Measurements from ENCODE around the gene ARMC6.

ARMC6 gene

DNA sequence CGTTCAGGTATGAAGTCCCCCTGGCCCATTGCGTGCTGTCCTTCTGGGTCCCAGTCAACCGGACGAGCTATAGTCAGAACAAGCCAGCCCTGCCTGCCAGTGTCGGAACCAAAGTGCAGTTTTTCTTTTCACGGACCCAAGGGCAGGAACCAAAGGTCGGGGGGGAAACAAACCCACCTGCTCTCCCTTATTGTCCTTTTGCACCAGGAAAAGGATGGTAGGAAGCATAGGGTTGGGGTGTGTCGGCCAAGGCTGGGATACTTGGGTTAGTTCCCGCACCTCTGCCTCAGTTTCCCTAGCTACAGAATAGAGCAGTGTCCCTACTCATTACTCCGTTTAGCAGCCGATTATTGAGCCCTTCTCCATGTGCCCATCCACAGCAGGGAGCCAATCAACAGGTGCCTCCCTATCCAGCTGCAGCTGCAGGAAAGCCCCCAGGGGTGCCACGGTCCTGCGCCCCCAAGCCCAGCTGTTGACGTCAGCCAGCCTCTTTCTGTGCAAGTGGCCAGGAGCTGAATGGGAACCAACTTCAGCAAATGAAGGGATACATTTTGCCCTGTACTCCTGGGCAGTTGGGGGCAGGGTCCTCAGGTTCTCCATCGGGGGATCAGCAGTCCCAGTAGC lies 21.0 kb downstream of the ARMC6 start:
- no peak for DNase-seq (ENCODE audit: low read depth, low spot score)

DNA sequence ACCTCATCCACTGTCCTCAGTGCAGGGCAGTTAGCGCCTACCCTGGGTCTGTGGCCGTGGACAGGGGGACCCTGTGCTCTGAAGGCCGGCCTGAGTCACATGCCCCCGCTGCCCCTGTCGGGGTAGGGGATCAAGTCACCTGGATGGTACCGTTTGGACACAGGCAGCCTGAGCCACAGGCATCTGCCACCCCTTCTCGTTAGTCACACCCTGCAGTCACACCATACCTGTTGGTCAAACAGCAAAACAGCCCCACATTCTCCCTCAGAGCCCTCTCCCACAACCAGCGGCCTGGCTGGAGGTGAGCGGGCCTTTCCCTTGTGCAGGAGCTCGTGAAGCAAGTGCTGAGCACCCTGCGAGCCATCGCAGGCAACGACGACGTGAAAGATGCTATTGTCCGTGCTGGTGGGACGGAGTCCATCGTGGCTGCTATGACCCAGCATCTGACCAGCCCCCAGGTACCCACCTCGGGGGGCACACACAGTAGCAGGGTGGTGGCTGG lies 21.6 kb downstream of the ARMC6 start:
- DNase-seq (ENCODE audit: low read depth, low spot score): no peak

DNA sequence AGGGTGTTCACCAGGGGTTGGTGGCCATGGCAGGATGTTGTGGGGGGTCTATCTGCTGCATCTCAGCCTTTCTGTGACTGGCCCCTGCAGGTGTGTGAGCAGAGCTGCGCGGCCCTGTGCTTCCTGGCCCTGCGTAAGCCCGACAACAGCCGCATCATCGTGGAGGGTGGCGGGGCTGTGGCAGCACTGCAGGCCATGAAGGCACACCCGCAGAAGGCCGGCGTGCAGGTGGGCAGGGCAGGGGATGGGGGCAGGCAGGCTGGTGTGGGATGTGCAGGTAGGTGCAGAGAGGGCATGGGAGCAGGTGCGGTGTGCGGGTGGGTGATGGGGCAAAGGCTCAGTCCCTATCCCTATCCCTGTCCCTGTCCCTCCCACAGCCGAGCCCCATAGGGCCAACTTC lies 22.3 kb downstream of the ARMC6 start:
- no peak for DNase-seq (ENCODE audit: low read depth, low spot score)

DNA sequence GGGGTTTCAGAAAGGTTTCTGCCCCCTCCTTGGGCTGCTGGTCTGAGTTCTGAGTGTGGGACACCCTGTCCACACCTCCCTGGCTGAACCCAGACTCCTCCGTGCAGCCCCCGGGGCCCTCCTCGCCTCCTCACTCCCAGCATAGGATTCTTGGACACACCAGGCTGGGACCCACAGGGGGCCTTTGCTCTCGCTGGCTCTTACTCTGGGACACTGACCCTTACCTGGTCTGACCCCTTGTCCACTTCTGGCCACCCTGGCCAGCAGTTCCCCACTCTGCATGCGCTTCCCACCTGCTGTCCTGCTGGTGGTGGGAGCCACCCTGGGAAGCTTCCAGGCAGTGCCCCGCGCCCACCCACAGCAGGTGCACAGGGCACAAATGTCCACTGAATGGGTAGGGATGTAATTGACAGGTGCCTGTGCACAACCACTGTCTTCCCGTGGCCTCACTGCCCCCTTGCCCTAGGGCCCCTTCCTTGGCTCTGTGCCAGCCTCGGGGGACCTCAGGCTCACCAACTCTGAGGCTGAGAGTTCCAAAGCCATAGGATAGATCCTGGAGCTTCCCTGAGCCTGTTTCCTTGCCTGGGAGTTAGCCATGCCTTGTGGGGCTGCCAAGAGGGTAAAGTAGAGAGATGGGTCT lies 23.4 kb downstream of the ARMC6 start:
- no peak for DNase-seq (ENCODE audit: low read depth, low spot score)

DNA sequence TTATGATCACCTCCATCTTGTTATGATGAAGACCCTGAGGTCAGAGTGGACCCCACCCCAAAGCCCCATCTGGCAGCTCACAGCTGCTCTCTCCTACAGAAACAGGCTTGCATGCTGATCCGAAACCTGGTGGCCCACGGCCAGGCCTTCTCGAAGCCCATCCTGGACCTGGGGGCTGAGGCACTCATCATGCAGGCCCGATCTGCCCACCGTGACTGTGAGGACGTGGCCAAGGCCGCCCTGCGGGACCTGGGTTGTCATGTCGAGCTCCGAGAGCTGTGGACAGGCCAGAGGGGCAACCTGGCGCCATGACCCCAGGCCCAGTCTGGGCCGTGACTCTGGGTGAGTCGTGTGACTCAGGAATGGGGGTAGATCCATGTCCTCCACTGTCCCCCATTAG lies 23.9 kb downstream of the ARMC6 start:
- DNase-seq (ENCODE audit: low read depth, low spot score): no peak

DNA sequence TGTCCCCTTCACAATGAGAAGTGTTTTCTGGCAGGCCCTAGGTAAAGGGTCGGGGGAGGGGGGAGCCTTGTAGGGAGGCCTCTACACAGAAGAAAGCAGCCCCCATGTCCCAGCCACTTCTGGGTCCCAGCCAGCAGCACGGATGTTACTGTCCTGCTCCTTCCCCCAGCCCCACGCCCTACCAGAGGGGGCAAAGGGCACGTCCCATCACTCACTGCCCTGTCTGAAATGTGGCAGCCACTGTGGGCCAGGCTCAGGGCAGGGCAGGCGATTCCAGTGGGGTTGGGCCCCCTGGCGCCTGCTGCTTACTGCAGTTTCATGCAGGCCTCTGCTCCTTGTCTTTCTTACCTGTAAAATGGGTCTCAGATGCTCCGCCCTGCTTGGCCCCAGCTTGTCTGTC lies 24.3 kb downstream of the ARMC6 start:
- DNase-seq (ENCODE audit: low read depth, low spot score): no peak

DNA sequence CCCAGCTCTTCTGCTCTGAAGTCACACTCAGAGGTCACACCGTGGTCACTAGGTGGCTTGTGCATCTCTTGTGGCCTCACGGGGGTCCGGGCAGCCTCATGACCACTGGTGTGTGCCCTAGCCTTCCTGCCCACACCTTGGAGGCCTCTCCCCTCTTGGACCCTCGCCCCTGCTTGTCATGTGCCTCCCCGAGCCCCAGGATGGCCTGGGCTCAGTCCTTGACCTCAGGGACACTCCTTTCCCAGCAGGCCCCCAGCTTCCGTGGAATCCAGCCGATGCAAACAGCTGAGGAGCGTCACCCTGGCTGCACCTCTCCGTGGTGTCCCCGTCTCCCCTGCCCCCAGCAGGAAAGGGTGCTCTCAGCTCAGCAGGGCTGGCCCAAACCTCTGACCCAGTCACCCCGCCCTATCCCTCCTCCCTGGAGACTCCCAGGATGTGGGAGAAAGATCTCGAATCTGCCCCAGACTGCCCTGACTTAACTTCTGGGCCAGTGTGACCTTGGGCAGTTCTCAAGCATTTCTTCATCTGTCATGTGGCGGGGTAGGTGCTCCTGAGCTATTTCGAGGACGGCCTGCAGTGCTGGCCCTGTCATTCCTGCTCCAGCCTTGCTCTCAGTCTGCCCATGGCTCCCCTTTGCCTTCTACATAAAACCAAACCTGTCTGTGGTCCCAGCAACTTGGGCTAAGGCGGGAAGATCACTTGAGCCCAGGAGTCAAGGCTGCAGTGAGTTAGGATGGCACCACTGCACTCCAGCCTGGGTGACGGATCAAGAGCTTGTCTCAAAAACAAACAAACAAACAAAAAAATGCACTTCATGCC lies 25.8 kb downstream of the ARMC6 start:
- DNase-seq (ENCODE audit: low read depth, low spot score): no peak

DNA sequence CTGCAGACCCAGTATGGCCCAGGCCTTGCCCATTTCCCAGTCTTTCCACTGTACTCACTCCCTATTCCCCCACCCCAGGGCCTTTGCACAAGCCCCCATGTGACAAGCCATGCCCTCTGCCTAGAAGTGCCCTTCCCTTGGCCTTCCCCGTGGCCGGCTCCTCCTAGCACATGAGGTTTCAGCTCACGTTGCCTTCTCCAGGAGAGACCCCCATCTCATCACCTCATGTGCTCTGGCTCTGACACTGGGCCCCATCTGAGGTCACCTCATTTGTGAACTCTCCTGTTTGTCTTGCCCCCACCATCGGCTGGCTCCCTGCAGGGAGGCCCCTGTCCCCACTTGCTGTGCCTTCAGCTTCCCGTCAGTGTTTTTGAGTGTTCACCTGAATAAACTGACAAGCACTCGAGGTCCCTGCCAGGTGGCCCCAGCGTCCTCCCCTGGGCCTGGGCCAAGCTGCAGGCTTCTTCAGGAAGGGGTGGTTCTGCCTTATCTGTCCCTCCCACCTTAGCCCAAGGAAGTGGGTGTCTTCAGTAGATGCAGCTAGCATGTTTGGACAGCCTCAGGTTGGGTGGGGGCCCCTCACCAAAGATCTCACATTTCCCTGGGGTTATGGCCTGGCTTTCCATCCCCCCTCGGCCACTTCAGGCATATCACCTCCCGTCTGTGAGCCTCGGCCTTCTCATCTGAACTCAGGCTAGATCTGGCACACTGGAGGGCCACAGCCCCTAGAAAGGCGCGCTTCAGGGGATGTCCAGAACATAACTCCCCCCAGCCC lies 26.6 kb downstream of the ARMC6 start:
- DNase-seq (ENCODE audit: low read depth, low spot score): no peak

DNA sequence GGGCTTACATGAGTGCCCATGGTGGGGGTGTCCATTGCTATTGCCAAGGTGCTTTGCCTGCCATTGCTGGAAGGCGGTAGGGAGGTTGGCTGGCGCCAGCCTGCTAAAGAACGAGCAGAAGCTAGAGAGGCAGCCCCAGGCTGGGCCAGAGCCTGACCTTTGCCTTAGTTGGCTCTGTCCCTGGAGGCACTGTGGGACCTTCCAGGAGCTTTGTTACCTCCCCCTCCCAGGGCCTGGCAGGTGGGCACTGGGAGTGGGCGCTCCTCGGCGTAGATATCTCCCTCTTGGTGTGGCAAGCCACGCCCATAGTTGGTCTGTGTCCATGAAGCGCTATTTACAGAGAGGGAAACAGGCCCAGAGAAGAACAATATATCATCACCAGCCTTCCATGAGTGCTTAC lies 28.1 kb downstream of the ARMC6 start:
- DNase-seq (ENCODE audit: low read depth, low spot score): no peak

DNA sequence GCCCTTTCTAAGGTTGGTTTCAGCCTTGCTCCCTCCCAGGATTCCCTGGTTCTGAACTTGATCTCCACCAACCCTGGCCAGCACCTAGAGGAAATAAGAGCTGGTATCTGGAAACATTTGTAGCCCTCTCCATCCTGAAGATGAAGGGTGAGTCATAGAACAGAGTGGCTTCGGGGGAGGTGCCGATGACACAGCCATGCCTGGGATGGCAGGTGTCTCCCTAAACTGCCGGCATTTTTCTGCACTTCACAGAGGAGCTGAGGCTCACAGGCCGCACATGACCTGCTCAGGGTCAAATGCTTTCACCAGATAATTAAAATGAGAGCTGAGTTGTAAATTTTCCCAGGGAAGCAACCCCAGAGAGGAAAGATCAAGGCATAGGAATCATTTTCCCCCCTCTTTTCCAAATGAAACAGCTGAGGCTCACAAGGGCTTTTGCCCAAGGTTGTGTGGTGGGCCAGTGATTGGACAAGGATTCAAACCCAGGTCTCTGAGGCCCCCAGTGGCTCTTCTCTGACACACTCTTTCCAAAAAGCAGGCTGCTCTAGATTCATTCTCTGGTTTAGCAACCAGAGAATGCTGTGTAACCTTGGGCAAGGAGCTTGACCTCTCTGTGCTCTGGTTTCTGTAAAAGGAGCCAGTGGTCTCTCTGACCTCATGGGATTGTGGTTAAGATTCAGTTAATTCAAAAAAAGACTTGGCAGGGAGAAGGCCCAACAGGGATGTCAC lies 29.2 kb downstream of the ARMC6 start:
- DNase-seq (ENCODE audit: low read depth, low spot score): peak; percentile 35

DNA sequence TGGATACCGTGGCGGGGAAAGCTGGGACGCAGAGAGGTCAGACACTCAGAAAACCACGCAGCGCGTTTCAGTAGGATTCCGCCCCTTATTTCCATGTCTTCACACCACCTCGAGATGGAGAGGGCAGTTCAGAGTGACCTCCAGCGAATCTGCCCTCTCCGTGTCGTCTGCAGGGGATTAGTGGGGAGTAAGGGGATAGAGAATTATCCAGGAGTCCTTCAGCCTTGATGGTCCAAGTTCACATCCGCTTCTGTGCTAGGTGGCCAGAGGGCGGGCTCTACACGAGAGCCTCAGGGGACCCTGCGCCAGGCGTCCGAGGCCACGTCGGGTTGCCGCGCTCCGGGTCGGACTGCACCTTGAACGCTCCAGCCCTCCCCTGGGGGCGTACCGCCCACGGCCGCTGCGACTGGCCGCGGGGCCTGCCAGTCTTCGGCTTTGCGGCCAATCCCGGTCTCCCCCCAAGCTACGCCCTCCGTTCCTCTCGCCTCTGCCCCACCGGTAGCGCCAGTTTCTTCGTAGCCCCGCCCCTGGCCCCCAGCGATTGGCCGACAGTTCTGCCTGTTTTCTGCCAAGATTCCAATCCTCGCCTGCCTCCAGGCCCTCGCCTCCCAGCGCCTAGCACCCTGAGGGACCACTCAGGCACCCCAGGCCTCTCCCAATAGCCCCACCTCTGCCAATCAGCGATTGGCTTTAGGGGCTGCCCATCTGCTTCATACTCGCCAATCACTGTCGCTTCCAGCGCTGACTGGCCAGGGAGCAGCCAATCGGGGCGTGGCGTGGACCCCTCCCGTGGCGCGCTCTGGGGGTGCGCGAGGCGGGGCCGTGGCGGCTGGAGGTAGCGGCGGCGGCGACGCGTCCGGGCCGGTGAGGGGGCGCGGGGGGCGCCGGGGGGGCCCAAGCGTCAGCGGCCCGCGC lies 30.0 kb downstream of the ARMC6 start, which contains the start of gene SLC25A42:
SLC25A42 (plus strand) TSS at position 812 of the 915 bp plus-strand sequence. CDS start 32,131 bp downstream, outside the sequence.
- DNase-seq (ENCODE audit: low read depth, low spot score): peak; percentile 100

DNA sequence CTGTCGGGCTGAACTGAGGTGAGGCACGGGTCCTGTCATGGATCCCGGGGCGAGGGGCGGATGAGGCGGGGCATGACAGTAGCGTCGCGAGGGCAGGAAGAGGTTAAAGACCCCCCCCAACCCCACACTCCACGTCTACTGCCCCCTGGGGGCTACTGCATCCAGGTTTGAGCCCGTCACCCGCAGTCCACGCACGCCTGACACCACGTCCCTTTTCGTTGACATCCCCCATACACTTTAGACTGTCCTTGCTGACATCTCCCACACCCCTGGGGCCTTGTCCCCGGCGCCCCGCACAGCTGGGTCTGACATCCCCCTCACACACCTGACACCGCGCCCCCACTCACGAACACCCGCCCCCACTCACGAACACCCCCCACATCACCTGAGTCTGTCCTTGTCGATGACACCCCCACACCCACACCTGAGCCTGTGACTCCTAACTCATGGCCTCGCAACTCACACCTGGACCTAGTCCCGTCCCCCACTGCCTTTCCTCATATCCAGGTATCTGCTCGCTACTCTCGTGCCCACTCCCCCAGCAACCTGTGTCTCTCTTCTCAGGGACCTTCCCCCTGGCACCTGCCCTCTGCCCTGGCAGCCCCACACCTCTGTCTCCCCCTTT lies 30.8 kb downstream of the ARMC6 start:
- no peak for DNase-seq (ENCODE audit: low read depth, low spot score)

DNA sequence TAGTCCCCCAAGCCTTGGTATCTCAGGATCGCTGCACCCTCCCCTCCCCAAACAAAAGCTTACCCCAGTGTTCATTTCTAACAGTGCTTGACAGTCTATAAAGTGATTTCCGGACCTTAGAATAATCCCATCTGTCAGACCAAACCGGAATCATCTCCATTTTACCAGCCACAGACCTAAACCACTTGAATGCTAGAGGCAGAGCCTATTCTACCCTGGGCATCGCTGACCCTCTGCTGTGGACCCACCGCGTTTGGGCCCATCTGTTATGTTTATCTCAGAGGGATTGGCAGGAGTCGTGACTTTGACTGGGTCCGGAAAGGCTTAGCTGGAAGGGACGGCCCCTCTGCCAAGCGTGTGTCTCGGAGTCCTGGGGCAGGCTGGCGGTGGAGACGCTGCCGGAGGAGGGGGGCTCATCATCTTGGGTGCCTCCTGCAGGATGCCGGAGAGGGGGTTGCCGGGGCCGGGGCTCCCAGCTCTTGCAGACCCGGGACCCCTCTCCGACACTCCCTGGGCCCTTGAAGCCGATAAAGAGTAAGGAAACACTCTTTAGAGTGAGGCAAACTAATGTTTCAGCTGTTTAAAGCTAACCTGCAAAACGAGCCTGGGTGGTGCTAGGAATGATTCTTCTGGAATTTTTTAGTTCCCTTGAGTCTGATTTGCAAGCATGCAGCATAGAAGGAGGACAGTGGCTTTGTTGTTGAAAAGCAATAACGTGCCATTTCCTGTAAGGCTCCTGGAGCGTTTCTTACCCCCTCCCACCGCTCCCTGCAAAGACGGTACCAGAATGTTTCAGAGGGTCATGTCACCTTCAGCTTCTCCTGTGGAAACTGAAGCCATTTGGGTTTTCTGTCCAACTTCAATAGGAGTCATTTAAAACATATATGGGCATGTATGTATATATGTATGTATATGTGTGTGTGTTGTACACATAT lies 31.7 kb downstream of the ARMC6 start:
- DNase-seq (ENCODE audit: low read depth, low spot score): peak; percentile 29

DNA sequence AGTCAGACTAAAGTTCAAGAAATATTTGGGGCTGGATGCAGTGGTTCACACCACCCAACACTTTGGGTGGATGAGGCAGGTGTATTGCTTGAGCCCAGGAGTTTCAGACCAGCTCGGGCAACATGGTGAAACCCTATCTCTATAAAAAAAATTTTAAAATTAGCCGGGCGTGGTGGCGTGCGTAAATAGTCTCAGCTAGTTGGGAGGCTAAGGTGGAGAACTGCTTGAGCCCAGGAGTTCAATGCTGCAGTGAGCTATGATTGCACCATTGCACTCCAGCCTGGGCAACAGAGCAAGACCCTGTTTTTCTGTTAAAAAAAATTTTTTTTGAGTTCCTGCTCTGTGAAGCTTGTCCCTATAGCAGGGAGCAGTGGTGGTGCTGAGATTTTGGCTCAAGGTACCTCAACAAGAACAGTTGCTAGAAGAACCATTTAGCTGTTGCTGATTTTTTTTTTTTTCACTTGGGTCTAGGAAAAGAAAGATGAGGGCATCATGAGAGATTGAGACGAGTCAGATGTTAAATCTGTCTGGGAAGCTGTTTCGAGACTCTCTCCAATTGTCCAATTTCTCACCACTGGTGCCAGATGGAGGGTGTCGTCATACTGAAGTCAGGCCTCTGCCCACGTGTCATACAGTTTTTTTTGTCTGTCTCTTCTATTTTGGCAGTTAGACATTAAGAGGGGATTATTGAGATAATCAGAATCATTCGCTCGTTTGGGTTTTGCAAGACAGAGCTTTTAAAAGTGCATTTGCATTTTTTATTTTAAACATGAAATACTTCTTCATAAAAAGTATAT lies 34.1 kb downstream of the ARMC6 start:
- DNase-seq (ENCODE audit: low read depth, low spot score): no peak

DNA sequence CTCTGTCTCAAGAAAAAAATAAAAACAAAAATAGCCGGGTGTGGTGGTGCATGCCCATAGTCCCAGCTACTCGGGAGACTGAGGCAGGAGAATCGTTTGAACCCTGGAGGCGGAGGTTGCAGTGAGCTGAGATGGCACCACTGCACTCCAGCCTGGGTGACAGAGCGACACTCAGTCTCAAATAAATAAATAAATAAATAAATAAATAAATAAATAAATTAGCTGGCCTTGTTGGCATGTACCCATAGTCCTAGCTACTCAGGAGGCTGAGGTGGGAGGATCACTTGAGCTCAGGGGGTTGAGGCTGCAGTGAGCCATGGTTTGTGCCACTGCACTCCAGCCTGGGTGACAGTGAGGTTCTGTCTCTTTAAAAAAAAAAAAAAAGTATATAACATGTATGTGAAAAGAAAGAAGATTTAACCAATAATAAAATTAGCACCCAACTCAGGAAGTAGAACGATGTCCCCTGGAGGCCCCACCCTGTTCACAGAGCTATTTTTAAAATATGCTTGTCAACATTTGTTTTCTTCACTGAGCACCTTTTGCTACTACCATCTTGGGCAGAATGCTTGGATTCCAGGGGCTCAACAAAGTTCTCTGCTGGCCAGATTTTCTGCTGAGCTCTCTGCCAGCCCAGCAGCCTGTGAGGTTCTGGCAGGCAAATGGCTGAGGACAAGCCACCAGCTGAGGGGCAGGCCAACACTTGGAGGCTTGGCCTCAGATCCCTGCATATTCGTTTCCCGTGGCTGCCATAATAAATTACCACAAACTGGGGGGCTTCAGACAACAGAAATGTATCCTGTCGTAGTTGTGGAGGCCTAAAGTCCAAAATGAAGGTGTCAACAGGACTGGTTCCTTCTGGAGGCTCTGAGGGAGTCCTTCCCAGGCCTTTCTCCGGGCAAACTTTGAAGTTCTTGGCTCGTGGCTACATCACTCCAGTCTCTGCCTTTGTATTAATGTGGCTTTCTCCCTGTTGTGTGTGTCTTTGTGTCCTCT lies 35.6 kb downstream of the ARMC6 start:
- DNase-seq (ENCODE audit: low read depth, low spot score): no peak

DNA sequence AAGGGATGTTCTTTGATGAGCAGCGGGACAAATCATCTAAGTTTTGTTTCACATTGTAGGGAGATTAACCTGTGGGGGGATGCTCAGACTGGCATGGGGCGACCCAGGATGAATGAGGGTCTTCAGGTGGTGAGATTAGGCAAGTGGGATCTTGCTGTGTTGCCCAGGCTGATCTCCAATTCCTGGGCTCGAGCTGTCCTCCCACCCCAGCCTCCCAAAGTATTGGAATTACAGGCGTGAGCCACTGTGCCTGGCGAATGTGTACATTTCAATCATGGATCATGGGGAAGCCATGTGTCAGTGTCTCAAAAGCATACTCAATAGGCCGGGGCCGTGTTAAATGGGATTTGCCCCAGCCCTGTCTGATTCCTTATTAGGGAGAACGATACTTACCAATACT lies 38.5 kb downstream of the ARMC6 start:
- no peak for DNase-seq (ENCODE audit: low read depth, low spot score)

All from astrocyte of the hippocampus (primary cell).